ENCODE measurements around the gene TPRX2. TPM values are rescaled to one million over a fixed set of nuclear protein-coding genes. Genes with fewer than 3 reads are reported as not detected.
"Not testable (repeated sequence)": the region's sequence is repeated elsewhere in the genome, so short reads cannot be mapped to it uniquely, and the experiment has no call there.

The TPRX2 gene
- polyA plus RNA-seq, 3 donors = not detected

- 89 to 95% (median 93%) methylated on average over 8 of the region's 8 CpGs for WGBS, 3 donors
- no peak overlapping the region for H3K27ac ChIP-seq (ENCODE audit: low read depth, low read length)
Measured at GRCh38 chr19:47899335-47899734, 40.3 kb downstream of the TPRX2 start.

- no peak overlapping the region for H3K27ac ChIP-seq (ENCODE audit: low read depth, low read length)
- 75 to 83% (median 77%) methylated on average over 7 of the region's 7 CpGs for WGBS, 3 donors
Measured at GRCh38 chr19:47901370-47901769, 42.3 kb downstream of the TPRX2 start.

GRCh38 chr19:47909350-47909749 lies 50.3 kb downstream of the TPRX2 start:
- not testable (repeated sequence) for H3K27ac ChIP-seq (ENCODE audit: low read depth, low read length)
- 0 to 3% (median 0%) methylated on average over 5 to 10 of the region's 14 CpGs for WGBS, 3 donors

- WGBS, 3 donors = 75 to 98% (median 94%) methylated on average over 1 of the region's 2 CpGs
Measured at GRCh38 chr19:47910191-47910590, 51.2 kb downstream of the TPRX2 start.

More at GRCh38 chr19:47910191-47910590, 51.2 kb downstream of the TPRX2 start:
- not testable (repeated sequence) for H3K27ac ChIP-seq (ENCODE audit: low read depth, low read length)

Other genes with a start within 250 kb of the TPRX2 start
- 100 to 1,000 TPM in 2 of 3 donors, 10 to 100 TPM in 1; 32.7 to 202 (median 129) TPM for gene EHD2, start 145.8 kb upstream of the TPRX2 start, polyA plus RNA-seq
- 100 to 1,000 TPM; 413 to 769 (median 565) TPM for gene NOP53, start 113.7 kb upstream of the TPRX2 start, polyA plus RNA-seq
- 100 to 1,000 TPM; 150 to 674 (median 235) TPM for gene SELENOW, start 80.5 kb upstream of the TPRX2 start, polyA plus RNA-seq
- not detected for gene TPRX1, start 54.7 kb upstream of the TPRX2 start, polyA plus RNA-seq
- gene CRX, start 37.3 kb upstream of the TPRX2 start, polyA plus RNA-seq = under 1 TPM in 1 of 3 donors, not detected in 2; 0.11 TPM
- 1 to 10 TPM in 1 of 3 donors, not detected in 2; 1.4 TPM for gene SULT2A1, start 27.1 kb downstream of the TPRX2 start, polyA plus RNA-seq
- gene BSPH1, start 132.9 kb downstream of the TPRX2 start, polyA plus RNA-seq = not detected
- not detected for gene ELSPBP1, start 135.4 kb downstream of the TPRX2 start, polyA plus RNA-seq
- not detected for gene CABP5, start 184.8 kb downstream of the TPRX2 start, polyA plus RNA-seq

Data from adipose tissue (tissue), 3 donors.